Naive thymus-derived CD8-positive, alpha-beta T cell (primary cell): Measurements from ENCODE around the gene SMU1. TPM values are rescaled to one million over a fixed set of nuclear protein-coding genes. Genes with fewer than 3 reads are reported as not detected.
A peak's percentile ranks its signal among the peaks of the same experiment; 100 is the strongest.
"Not testable (repeated sequence)": the region's sequence is repeated elsewhere in the genome, so short reads cannot be mapped to it uniquely, and the experiment has no call there.

Source experiments
- ATAC-seq, 2 donors: fragments of 150-1000 bp; cut with Tn5 transposase in 1 of 2; sonication (Bioruptor Pico), chemical (Tn5 transposase) in 1 of 2; 1 replicate in 1 of 2; 2 replicates in 1 of 2; pipeline ENCODE4 v1.10.0; 2021; ENCODE audit warnings: mild to moderate bottlenecking in 2 of 2, moderate library complexity in 2 of 2
- POLR2A ChIA-PET: fragments of 350-600 bp; sonication (Branson Sonifier 250); formaldehyde crosslinking; loops from one replicate; lab custom pipeline; 2021; ENCODE audit warnings: antibody characterized with exemption; lab: Charles Lee
- DNase-seq, 10 donors: peaks; one replicate each; pipeline versions ENCODE4 v3.0.0 to v3.0.0-alpha.2; 2020 to 2022
- H3K27ac Mint-ChIP-seq, 10 donors: one replicate each; pipeline ENCODE4 v1.8.0; 2020 to 2022; ENCODE audit warnings: mild to moderate bottlenecking in 10 of 10, mixed read lengths in 10 of 10, moderate library complexity in 4 of 10, inconsistent platforms in 1 of 10
- H3K27me3 Mint-ChIP-seq, 5 donors: one replicate each; pipeline ENCODE4 v1.8.0; 2021 to 2022; ENCODE audit warnings: mixed read lengths in 5 of 5
- H3K36me3 Mint-ChIP-seq, 3 donors: one replicate each; pipeline ENCODE4 v1.8.0; 2020 to 2022; ENCODE audit warnings: mixed read lengths in 3 of 3, mild to moderate bottlenecking in 2 of 3, inconsistent platforms in 1 of 3
- H3K4me1 Mint-ChIP-seq, 4 donors: one replicate each; pipeline ENCODE4 v1.8.0; 2021 to 2022; ENCODE audit warnings: mixed read lengths in 4 of 4
- H3K4me3 Mint-ChIP-seq, 10 donors: one replicate each; pipeline ENCODE4 v1.8.0; 2020 to 2022; ENCODE audit warnings: mild to moderate bottlenecking in 10 of 10, mixed read lengths in 10 of 10, moderate library complexity in 6 of 10, inconsistent platforms in 1 of 10
- H3K9me3 Mint-ChIP-seq, 9 donors: one replicate each; pipeline ENCODE4 v1.8.0; 2020 to 2022; ENCODE audit warnings: mixed read lengths in 9 of 9, mild to moderate bottlenecking in 3 of 9, inconsistent platforms in 1 of 9, moderate library complexity in 1 of 9
- polyA plus RNA-seq, 3 donors: library from polyadenylated mRNA; unstranded; fragments of 300-500 nt; fragmentation: Illumina TruSeq; gene quantifications; one replicate each; pipeline ENCODE4 v1.2.3, GENCODE V29; 2021
- total RNA-seq, 8 experiments: library from RNA in 2 of 8; stranded (reverse) in 2 of 8; gene quantifications; one replicate each; pipeline ENCODE4 v1.2.3 and lab custom pipeline; 2021 to 2026

The SMU1 gene
- total and polyA plus RNA-seq, 5 experiments from 2014 or later = 19.5 to 30.9 (median 24.3) TPM

DNA sequence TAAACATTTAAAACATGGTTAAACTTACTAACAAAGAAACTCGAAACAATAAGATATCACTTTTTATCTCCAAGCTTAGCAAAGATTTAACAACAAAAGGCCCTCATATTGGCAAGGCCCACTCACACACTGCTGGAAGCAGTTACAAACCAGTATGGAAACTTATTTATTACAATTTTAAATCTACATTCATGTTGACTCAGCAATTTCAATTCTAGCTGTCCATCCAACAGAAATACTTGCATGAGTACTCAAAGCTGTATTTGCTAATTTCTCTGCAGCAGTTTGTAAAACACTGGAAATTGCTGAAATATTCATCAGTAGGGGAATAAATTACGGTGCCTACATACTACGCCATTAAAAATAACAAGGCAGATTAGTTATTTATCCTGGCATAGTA is 54.2 kb downstream of the SMU1 start:
- no peak for ATAC-seq
- Mint-ChIP-seq H3K4me3 (peak overlapping the region in 4 of 10 donors; percentile 4 to 50 (median 14)), H3K27me3 (no peaks in the 10 kb centered on the region), H3K9me3 (no peaks in the 10 kb centered on the region), H3K4me1 (peaks cover 29 to 52% (median 49%) of the 10 kb centered on the region in 4 donors), H3K36me3 (peaks cover 0 to 39% (median 7%) of the 10 kb centered on the region in 3 donors), H3K27ac (peak overlapping the region in 6 of 10 donors; percentile 22 to 83 (median 42))
- DNase-seq = no peak
- POLR2A ChIA-PET = interaction anchor here (0.6 kb wide), 1 partner anchor 243 kb away, joined by 3 read pairs; no protein-coding TSS in a partner anchor

- Mint-ChIP-seq H3K4me3 (no peak overlapping the region), H3K27ac (peak overlapping the region in 1 of 10 donors; percentile 18), H3K36me3 (peaks cover 0 to 22% (median 3%) of the 10 kb centered on the region in 3 donors), H3K4me1 (peaks cover 22 to 36% (median 35%) of the 10 kb centered on the region in 4 donors), H3K27me3 (no peaks in the 10 kb centered on the region), H3K9me3 (no peaks in the 10 kb centered on the region)
- DNase-seq (no peak), ATAC-seq (no peak)
- POLR2A ChIA-PET = no interaction called here
Observed at GRCh38 chr9:33019797-33020196, 56.7 kb downstream of the SMU1 start.

GRCh38 chr9:33017283-33018041 is 59.0 kb downstream of the SMU1 start:
- peak overlapping the region in 1 of 10 donors; percentile 67 for H3K27ac Mint-ChIP-seq
- no peak for ATAC-seq
- DNase-seq = no peak
- peaks cover 0 to 22% (median 3%) of the 10 kb centered on the region in 3 donors for H3K36me3 Mint-ChIP-seq
- H3K4me3 Mint-ChIP-seq = no peak overlapping the region
- no peaks in the 10 kb centered on the region for H3K9me3 Mint-ChIP-seq
- POLR2A ChIA-PET = interaction anchor here (0.5 kb wide), 1 partner anchor 273 kb away, joined by 4 read pairs; the partner anchor contains the start of gene NFX1
- peaks cover 12 to 19% (median 15%) of the 10 kb centered on the region in 4 donors for H3K4me1 Mint-ChIP-seq
- no peaks in the 10 kb centered on the region for H3K27me3 Mint-ChIP-seq

- POLR2A ChIA-PET = interaction anchor here (0.8 kb wide), 1 partner anchor 10 kb away, joined by 3 read pairs; the partner anchor contains the start of gene DNAJA1
- Mint-ChIP-seq H3K9me3 (no peaks in the 10 kb centered on the region), H3K27ac (peak overlapping the region in 1 of 10 donors; percentile 9), H3K4me3 (no peak overlapping the region), H3K27me3 (no peaks in the 10 kb centered on the region), H3K4me1 (peaks cover 0 to 8% (median 4%) of the 10 kb centered on the region in 4 donors), H3K36me3 (peaks cover 0 to 7% (median 0%) of the 10 kb centered on the region in 3 donors)
- no peak for DNase-seq
- no peak for ATAC-seq
Observed at GRCh38 chr9:33014665-33015014, 61.8 kb downstream of the SMU1 start.

GRCh38 chr9:33013962-33014664 is 62.4 kb downstream of the SMU1 start:
- peaks cover 0 to 7% (median 0%) of the 10 kb centered on the region in 3 donors for H3K36me3 Mint-ChIP-seq
- H3K27me3 Mint-ChIP-seq = no peaks in the 10 kb centered on the region
- H3K4me1 Mint-ChIP-seq = peaks cover 0 to 9% (median 5%) of the 10 kb centered on the region in 4 donors
- DNase-seq = no peak
- no peak overlapping the region for H3K4me3 Mint-ChIP-seq
- POLR2A ChIA-PET = interaction anchor here (1.0 kb wide), 1 partner anchor 12 kb away, joined by 3 read pairs; no protein-coding TSS in a partner anchor
- no peaks in the 10 kb centered on the region for H3K9me3 Mint-ChIP-seq
- H3K27ac Mint-ChIP-seq = peak overlapping the region in 1 of 10 donors; percentile 9
- no peak for ATAC-seq

GRCh38 chr9:33012328-33013069 is 64.0 kb downstream of the SMU1 start:
- no peak for DNase-seq
- peaks cover 0 to 9% (median 5%) of the 10 kb centered on the region in 4 donors for H3K4me1 Mint-ChIP-seq
- H3K27me3 Mint-ChIP-seq = no peaks in the 10 kb centered on the region
- no peak overlapping the region for H3K27ac Mint-ChIP-seq
- no peak overlapping the region for H3K4me3 Mint-ChIP-seq
- H3K9me3 Mint-ChIP-seq = no peaks in the 10 kb centered on the region
- H3K36me3 Mint-ChIP-seq = peaks cover 0 to 2% (median 0%) of the 10 kb centered on the region in 3 donors
- POLR2A ChIA-PET = interaction anchor here (1.0 kb wide), 1 partner anchor 14 kb away, joined by 3 read pairs; no protein-coding TSS in a partner anchor
- no peak for ATAC-seq

- Mint-ChIP-seq H3K4me3 (no peak overlapping the region), H3K4me1 (peaks cover 0 to 9% (median 5%) of the 10 kb centered on the region in 4 donors), H3K9me3 (no peaks in the 10 kb centered on the region), H3K36me3 (no peaks in the 10 kb centered on the region), H3K27me3 (no peaks in the 10 kb centered on the region), H3K27ac (no peak overlapping the region)
- ATAC-seq = no peak
- DNase-seq = no peak
- POLR2A ChIA-PET = no interaction called here
Observed at GRCh38 chr9:33011831-33012230, 64.6 kb downstream of the SMU1 start.

DNA sequence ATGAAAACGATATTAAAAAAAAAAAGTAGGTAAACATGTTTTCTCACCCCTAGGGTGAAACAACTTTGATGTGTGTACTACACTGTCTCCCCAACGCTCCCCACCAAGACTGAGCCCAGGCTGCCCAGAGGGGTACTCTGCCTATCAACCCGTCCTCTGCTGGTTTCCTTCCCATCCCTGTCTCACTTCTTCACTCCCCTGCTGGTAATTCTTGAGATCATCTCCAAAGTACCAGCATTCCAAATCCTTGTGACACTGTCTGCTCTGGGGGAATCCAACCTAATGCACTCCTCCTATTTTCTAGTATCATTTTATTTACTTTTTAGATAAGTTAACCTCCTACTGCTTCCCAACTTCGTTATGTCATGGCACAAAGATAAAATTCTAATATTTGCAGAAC is 68.7 kb downstream of the SMU1 start:
- H3K27ac Mint-ChIP-seq = no peak overlapping the region
- POLR2A ChIA-PET = no interaction called here
- ATAC-seq (no peak), DNase-seq (no peak)
- no peaks in the 10 kb centered on the region for H3K36me3 Mint-ChIP-seq
- no peaks in the 10 kb centered on the region for H3K27me3 Mint-ChIP-seq
- H3K9me3 Mint-ChIP-seq = no peaks in the 10 kb centered on the region
- peak overlapping the region in 1 of 10 donors; percentile 24 for H3K4me3 Mint-ChIP-seq
- H3K4me1 Mint-ChIP-seq = peaks cover under 1 to 8% (median 5%) of the 10 kb centered on the region in 4 donors

DNA sequence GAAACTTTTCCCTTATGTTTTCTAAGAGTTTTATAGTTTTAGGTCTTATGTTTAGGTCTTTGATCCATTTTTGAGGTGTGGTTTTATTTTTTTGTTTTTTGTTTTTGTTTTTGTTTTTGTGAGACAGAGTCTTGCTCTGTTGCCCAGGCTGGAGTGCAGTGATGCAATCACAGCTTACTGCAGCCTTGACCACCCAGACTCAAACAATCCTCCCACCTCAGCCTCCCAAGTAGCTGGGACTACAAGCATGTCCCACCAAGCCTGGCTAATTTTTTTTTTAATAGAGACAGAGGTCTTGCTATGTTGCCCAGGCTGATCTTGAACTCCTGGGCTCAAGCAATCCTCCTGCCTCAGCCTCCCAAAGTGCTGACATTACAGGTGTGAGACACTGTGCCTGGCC is 71.1 kb downstream of the SMU1 start:
- H3K36me3 Mint-ChIP-seq, DNase-seq, POLR2A ChIA-PET, H3K27me3 Mint-ChIP-seq, ATAC-seq, H3K4me3 Mint-ChIP-seq, H3K9me3 Mint-ChIP-seq: not testable (repeated sequence)
- Mint-ChIP-seq H3K27ac (peak overlapping the region in 1 of 10 donors; percentile 37), H3K4me1 (peaks cover 13 to 18% (median 17%) of the 10 kb centered on the region in 4 donors)

- not testable (repeated sequence) for H3K9me3 Mint-ChIP-seq, ATAC-seq, H3K27me3 Mint-ChIP-seq
- peak overlapping the region; percentile 95 to 99 (median 98) for H3K4me3 Mint-ChIP-seq
- peak in 3 of 10 donors; percentile 4 to 24 (median 22) for DNase-seq
- peak overlapping the region; percentile 94 to 99 (median 98) for H3K27ac Mint-ChIP-seq
- peaks cover 31 to 53% (median 49%) of the 10 kb centered on the region in 4 donors for H3K4me1 Mint-ChIP-seq
- POLR2A ChIA-PET = interaction anchor here (0.6 to 1.5 kb wide), 3 partner anchors 24 to 289 kb away, joined by 3 to 5 read pairs (median 3); partner anchors contain the start of genes DNAJA1 and NFX1
- peaks cover 0 to 30% (median 9%) of the 10 kb centered on the region in 3 donors for H3K36me3 Mint-ChIP-seq
Observed at GRCh38 chr9:33000682-33001055, 75.8 kb downstream of the SMU1 start.

DNA sequence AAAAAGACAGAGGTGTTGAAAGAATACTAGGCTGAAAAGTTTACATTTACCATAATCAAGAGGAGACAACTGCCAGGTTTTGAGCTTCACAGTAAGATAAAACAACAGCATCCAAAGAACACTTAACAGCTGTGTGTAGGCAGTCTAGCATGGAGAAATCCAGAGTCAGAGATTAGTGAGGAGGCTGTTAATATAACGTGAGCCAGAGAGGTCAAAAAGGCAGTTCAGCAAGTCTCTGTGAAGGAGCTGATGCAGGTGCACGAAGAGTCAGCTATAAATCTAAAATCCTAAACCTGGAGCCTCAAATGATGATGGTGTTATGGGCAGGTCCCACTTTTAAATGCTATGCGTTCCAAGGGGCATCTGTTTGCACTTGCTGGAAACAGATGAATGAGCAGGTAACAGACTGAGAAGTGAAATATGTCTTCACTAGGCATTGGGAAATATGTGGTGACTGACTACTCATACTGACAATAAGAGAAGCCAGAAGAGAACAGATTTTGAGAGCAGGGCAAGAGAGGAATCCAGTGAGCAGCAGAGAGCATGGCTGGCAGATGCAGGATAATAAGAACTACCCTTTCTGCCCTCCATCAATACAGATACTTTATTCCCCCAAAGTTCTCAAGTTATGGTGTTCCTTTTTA is 83.8 kb downstream of the SMU1 start:
- no peak overlapping the region for H3K4me3 Mint-ChIP-seq
- H3K4me1 Mint-ChIP-seq = peaks cover 27 to 45% (median 31%) of the 10 kb centered on the region in 4 donors
- DNase-seq = no peak
- POLR2A ChIA-PET = no interaction called here
- H3K36me3 Mint-ChIP-seq = peaks cover 0 to 88% (median 17%) of the 10 kb centered on the region in 3 donors
- no peaks in the 10 kb centered on the region for H3K9me3 Mint-ChIP-seq
- no peaks in the 10 kb centered on the region for H3K27me3 Mint-ChIP-seq
- peak overlapping the region in 2 of 10 donors; percentile 18 to 24 for H3K27ac Mint-ChIP-seq
- no peak for ATAC-seq
